Ishikawa (cell line): Measurements from ENCODE around the gene NTN1.

Experiments
- CEBPB ChIP-seq: IDR thresholded peaks from 2 replicates; pipeline ENCODE4 v1.6.1; 2012
- CREB1 ChIP-seq: IDR thresholded peaks from 2 replicates; pipeline ENCODE4 v1.6.1; 2012; ENCODE audit warnings: low read depth
- EGR1 ChIP-seq: IDR thresholded peaks from 2 replicates; pipeline ENCODE4 v1.6.1; 2012
- EP300 ChIP-seq: IDR thresholded peaks from 2 replicates; pipeline ENCODE4 v1.6.1; 2012; ENCODE audit warnings: borderline replicate concordance
- FOXM1 ChIP-seq: IDR thresholded peaks from 2 replicates; pipeline ENCODE4 v1.6.1; 2012; ENCODE audit warnings: low read depth, borderline replicate concordance
- NFIC ChIP-seq: IDR thresholded peaks from 2 replicates; pipeline ENCODE4 v1.6.1; 2012
- RAD21 ChIP-seq: IDR thresholded peaks from 2 replicates; pipeline ENCODE4 v1.6.1; 2012; ENCODE audit warnings: low read depth
- REST ChIP-seq: IDR thresholded peaks from 2 replicates; pipeline ENCODE4 v1.6.1; 2012; ENCODE audit warnings: low read depth, mild to moderate bottlenecking
- TAF1 ChIP-seq: IDR thresholded peaks from 2 replicates; pipeline ENCODE4 v1.6.1; 2012; ENCODE audit warnings: low read depth, mild to moderate bottlenecking
- TCF12 ChIP-seq: IDR thresholded peaks from 2 replicates; pipeline ENCODE4 v1.6.1; 2012; ENCODE audit warnings: low read depth
- TEAD4 ChIP-seq: IDR thresholded peaks from 2 replicates; pipeline ENCODE4 v1.6.1; 2012
- YY1 ChIP-seq: IDR thresholded peaks from 2 replicates; pipeline ENCODE4 v1.6.1; 2012; ENCODE audit warnings: low read depth
- ZBTB7A ChIP-seq: IDR thresholded peaks from 2 replicates; pipeline ENCODE4 v1.6.1; 2012; ENCODE audit warnings: low read depth
- TF ChIP-seq, protein P1 (sequence below): IDR thresholded peaks from 2 replicates; pipeline ENCODE4 v1.6.1; 2012
- TF ChIP-seq, protein P2 (sequence below): IDR thresholded peaks from 2 replicates; pipeline ENCODE4 v1.6.1; 2012

Gene NTN1

DNA sequence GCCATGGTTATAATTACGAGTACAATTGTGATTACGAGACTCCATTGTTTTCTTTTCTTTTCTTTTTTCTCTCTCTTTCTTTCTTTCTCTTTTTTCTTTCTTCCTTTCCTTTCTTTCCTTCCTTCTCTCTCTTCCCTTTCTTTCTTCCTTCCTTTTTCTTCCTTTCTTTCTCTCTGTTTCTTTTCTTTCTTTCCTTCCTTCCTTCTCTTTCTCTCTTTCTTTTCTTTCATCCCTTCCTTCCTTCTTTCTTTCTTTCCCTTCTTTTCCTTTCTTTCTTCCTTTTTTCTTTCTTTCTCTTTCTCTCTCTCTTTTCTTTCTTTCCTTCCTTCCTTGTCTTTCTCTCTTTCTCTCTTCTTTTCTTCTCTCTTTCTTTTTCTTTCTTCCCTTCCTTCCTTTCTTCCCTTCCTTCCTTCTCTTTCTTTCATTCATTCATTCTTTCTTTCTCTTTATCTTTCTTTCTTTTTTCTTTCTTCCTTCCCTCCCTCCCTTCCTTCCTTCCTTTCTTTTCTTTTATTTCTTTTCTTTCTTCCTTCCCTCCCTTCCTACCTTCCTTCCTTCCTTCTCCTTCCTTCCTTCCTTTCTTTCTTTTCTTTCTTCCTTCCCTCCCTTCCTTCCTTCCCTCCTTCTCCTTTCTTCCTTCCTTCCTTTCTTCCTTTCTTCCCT, 14.1 kb upstream of the NTN1 start:
- TF ChIP-seq FOXM1 (no peak), TEAD4 (no peak), EGR1 (no peak), CEBPB (no peak), TCF12 (no peak), EP300 (no peak), NFIC (no peak), CREB1 (no peak), YY1 (no peak), REST (no peak), ZBTB7A (no peak), TAF1 (no peak)
- TF ChIP-seq, protein P1, sequence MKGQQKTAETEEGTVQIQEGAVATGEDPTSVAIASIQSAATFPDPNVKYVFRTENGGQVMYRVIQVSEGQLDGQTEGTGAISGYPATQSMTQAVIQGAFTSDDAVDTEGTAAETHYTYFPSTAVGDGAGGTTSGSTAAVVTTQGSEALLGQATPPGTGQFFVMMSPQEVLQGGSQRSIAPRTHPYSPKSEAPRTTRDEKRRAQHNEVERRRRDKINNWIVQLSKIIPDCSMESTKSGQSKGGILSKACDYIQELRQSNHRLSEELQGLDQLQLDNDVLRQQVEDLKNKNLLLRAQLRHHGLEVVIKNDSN, result no peak

- TF ChIP-seq EP300, result no peak
- TF ChIP-seq RAD21, result no peak
- TF ChIP-seq, protein P2, sequence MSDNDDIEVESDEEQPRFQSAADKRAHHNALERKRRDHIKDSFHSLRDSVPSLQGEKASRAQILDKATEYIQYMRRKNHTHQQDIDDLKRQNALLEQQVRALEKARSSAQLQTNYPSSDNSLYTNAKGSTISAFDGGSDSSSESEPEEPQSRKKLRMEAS, result no peak
- no peak for TF ChIP-seq NFIC
- TF ChIP-seq TAF1, result no peak
- TF ChIP-seq ZBTB7A, result no peak
- TF ChIP-seq TEAD4, result no peak
- no peak for TF ChIP-seq FOXM1
- TF ChIP-seq CREB1, result no peak
- no peak for TF ChIP-seq REST
Measured at GRCh38 chr17:9009096-9009495, 12.2 kb upstream of the NTN1 start.

DNA sequence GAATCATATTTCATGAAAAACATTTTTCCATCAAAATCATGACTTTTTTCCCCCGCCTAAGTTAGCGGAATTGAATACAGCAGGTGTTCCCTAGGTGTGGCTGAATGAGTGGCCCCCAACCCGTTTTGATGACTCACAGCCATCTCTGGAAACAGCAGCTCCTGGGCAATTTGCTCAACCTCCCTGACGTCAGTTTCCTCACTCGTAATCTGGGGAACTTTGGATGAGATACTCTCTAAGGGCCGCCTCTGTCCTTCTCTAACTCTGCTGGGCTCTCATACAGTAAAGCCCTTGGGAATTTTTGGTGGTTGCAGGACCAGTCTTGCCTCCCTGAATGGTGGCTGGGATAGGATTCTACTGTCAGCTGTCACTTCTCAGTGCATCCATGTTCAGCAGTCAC, 11.6 kb upstream of the NTN1 start:
- TF ChIP-seq TAF1, result no peak
- no peak for TF ChIP-seq RAD21
- TF ChIP-seq TEAD4, result no peak
- no peak for TF ChIP-seq EP300
- TF ChIP-seq REST, result no peak
- TF ChIP-seq YY1, result no peak
- TF ChIP-seq NFIC, result no peak
- TF ChIP-seq, protein P1, result no peak
- TF ChIP-seq, protein P2, result no peak
- no peak for TF ChIP-seq CEBPB
- no peak for TF ChIP-seq ZBTB7A
- no peak for TF ChIP-seq CREB1
- no peak for TF ChIP-seq EGR1
- no peak for TF ChIP-seq TCF12
- no peak for TF ChIP-seq FOXM1

DNA sequence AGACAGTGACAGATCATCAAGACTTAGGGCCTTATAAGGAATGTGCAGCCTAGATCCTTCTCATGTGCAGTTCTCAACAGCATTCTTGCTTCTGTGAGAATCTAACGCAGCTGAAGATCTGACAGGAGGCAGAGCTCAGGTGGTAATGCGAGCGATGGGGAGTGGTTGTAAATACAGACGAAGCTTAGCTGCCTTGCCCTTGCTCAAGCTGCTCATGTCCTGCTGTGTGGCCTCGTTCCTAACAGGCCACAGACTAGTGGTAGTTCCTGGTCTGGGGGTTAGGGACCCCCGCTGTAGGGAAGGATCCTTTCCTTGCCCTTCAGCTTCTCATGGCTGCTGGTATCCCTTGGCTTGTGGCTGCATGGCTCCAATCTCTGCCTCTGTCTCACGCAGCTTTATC, 10.3 kb upstream of the NTN1 start:
- TF ChIP-seq RAD21, result no peak
- TF ChIP-seq, protein P2, result no peak
- TF ChIP-seq TAF1, result no peak
- no peak for TF ChIP-seq TCF12
- TF ChIP-seq EP300, result no peak
- TF ChIP-seq ZBTB7A, result no peak
- TF ChIP-seq REST, result no peak
- TF ChIP-seq NFIC, result no peak
